ENCODE measurements around the gene ABHD16B. TPM values are rescaled to one million over a fixed set of nuclear protein-coding genes. Genes with fewer than 3 reads are reported as not detected.
A peak's percentile ranks its signal among the peaks of the same experiment; 100 is the strongest.

Gene ABHD16B
- total and polyA plus RNA-seq, 2 of the 13 experiments (the other 11 are each of a cell fraction or from before 2014, with no cell fraction given) = not detected

- TF ChIP-seq, protein P1, sequence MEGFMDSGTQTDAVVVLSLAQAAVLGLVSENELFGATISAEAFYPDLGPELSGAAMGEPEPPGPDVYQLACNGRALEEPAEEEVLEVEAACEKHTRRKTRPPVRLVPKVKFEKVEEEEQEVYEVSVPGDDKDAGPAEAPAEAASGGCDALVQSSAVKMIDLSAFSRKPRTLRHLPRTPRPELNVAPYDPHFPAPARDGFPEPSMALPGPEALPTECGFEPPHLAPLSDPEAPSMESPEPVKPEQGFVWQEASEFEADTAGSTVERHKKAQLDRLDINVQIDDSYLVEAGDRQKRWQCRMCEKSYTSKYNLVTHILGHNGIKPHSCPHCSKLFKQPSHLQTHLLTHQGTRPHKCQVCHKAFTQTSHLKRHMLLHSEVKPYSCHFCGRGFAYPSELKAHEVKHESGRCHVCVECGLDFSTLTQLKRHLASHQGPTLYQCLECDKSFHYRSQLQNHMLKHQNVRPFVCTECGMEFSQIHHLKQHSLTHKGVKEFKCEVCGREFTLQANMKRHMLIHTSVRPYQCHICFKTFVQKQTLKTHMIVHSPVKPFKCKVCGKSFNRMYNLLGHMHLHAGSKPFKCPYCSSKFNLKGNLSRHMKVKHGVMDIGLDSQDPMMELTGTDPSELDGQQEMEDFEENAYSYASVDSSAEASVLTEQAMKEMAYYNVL (CRISPR knock-in tag; IDR thresholded peaks at IDR 0.05; ENCODE audit: borderline replicate concordance) = 0 out of 2 replicates have a peak, but pooled peaks have one; percentile 49
- TF ChIP-seq DPF2 (CRISPR knock-in tag; IDR thresholded peaks at IDR 0.05; ENCODE audit: borderline replicate concordance, low read depth) = peak; percentile 27; the same call in 1 of the 2 replicates
- no peak for TF ChIP-seq TBL1XR1 (IDR thresholded peaks at IDR 0.05; ENCODE audit: borderline replicate concordance, low read length, partially characterized antibody)
- TF ChIP-seq ZNF788 (CRISPR knock-in tag; IDR thresholded peaks at IDR 0.05; ENCODE audit: borderline replicate concordance) = 0 out of 2 replicates have a peak, but pooled peaks have one; percentile 28
- no peak for TF ChIP-seq SIX1 (CRISPR knock-in tag; IDR thresholded peaks at IDR 0.05; ENCODE audit: borderline replicate concordance)
- TF ChIP-seq SATB2 (CRISPR knock-in tag; IDR thresholded peaks at IDR 0.05) = no peak
- no peak for TF ChIP-seq ZNF629 (CRISPR knock-in tag; conservative IDR thresholded peaks at IDR 0.05)
- no peak for TF ChIP-seq U2AF2 (IDR thresholded peaks at IDR 0.05; ENCODE audit: low read depth, low read length)
- TF ChIP-seq GPN1 (CRISPR knock-in tag; IDR thresholded peaks at IDR 0.05; ENCODE audit: borderline replicate concordance) = no peak
- TF ChIP-seq IKZF1 (IDR thresholded peaks at IDR 0.05) = no peak
- TF ChIP-seq, protein P2, sequence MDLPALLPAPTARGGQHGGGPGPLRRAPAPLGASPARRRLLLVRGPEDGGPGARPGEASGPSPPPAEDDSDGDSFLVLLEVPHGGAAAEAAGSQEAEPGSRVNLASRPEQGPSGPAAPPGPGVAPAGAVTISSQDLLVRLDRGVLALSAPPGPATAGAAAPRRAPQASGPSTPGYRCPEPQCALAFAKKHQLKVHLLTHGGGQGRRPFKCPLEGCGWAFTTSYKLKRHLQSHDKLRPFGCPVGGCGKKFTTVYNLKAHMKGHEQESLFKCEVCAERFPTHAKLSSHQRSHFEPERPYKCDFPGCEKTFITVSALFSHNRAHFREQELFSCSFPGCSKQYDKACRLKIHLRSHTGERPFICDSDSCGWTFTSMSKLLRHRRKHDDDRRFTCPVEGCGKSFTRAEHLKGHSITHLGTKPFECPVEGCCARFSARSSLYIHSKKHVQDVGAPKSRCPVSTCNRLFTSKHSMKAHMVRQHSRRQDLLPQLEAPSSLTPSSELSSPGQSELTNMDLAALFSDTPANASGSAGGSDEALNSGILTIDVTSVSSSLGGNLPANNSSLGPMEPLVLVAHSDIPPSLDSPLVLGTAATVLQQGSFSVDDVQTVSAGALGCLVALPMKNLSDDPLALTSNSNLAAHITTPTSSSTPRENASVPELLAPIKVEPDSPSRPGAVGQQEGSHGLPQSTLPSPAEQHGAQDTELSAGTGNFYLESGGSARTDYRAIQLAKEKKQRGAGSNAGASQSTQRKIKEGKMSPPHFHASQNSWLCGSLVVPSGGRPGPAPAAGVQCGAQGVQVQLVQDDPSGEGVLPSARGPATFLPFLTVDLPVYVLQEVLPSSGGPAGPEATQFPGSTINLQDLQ (CRISPR knock-in tag; IDR thresholded peaks at IDR 0.05) = no peak
- TF ChIP-seq, protein P3, sequence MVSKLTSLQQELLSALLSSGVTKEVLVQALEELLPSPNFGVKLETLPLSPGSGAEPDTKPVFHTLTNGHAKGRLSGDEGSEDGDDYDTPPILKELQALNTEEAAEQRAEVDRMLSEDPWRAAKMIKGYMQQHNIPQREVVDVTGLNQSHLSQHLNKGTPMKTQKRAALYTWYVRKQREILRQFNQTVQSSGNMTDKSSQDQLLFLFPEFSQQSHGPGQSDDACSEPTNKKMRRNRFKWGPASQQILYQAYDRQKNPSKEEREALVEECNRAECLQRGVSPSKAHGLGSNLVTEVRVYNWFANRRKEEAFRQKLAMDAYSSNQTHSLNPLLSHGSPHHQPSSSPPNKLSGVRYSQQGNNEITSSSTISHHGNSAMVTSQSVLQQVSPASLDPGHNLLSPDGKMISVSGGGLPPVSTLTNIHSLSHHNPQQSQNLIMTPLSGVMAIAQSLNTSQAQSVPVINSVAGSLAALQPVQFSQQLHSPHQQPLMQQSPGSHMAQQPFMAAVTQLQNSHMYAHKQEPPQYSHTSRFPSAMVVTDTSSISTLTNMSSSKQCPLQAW (CRISPR knock-in tag; IDR thresholded peaks at IDR 0.05) = 0 out of 2 replicates have a peak, but pooled peaks have one; percentile 37
- TF ChIP-seq TEAD3 (CRISPR knock-in tag; optimal IDR thresholded peaks at IDR 0.05; ENCODE audit: borderline replicate concordance) = peak; percentile 6
- TF ChIP-seq, protein P4, sequence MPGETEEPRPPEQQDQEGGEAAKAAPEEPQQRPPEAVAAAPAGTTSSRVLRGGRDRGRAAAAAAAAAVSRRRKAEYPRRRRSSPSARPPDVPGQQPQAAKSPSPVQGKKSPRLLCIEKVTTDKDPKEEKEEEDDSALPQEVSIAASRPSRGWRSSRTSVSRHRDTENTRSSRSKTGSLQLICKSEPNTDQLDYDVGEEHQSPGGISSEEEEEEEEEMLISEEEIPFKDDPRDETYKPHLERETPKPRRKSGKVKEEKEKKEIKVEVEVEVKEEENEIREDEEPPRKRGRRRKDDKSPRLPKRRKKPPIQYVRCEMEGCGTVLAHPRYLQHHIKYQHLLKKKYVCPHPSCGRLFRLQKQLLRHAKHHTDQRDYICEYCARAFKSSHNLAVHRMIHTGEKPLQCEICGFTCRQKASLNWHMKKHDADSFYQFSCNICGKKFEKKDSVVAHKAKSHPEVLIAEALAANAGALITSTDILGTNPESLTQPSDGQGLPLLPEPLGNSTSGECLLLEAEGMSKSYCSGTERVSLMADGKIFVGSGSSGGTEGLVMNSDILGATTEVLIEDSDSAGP (CRISPR knock-in tag; IDR thresholded peaks at IDR 0.05; ENCODE audit: borderline replicate concordance) = no peak
- TF ChIP-seq, protein P5, sequence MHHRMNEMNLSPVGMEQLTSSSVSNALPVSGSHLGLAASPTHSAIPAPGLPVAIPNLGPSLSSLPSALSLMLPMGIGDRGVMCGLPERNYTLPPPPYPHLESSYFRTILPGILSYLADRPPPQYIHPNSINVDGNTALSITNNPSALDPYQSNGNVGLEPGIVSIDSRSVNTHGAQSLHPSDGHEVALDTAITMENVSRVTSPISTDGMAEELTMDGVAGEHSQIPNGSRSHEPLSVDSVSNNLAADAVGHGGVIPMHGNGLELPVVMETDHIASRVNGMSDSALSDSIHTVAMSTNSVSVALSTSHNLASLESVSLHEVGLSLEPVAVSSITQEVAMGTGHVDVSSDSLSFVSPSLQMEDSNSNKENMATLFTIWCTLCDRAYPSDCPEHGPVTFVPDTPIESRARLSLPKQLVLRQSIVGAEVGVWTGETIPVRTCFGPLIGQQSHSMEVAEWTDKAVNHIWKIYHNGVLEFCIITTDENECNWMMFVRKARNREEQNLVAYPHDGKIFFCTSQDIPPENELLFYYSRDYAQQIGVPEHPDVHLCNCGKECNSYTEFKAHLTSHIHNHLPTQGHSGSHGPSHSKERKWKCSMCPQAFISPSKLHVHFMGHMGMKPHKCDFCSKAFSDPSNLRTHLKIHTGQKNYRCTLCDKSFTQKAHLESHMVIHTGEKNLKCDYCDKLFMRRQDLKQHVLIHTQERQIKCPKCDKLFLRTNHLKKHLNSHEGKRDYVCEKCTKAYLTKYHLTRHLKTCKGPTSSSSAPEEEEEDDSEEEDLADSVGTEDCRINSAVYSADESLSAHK (CRISPR knock-in tag; IDR thresholded peaks at IDR 0.05; ENCODE audit: borderline replicate concordance) = no peak
- no peak for TF ChIP-seq CBX5 (CRISPR knock-in tag; IDR thresholded peaks at IDR 0.05; ENCODE audit: borderline replicate concordance)
- TF ChIP-seq ZNF616 (CRISPR knock-in tag; IDR thresholded peaks at IDR 0.05; ENCODE audit: low read depth) = no peak
Observed at GRCh38 chr20:63823691-63824311, 37.5 kb upstream of the ABHD16B start (continued).

Measured in HepG2 (cell line).